DND-41 (cell line): ENCODE results near the gene S100PBP.
A peak's percentile ranks its signal among the peaks of the same experiment; 100 is the strongest.

Experiments used
- ATAC-seq: fragments of 200-7000 bp; cut with Tn5 transposase; 3 replicates; pipeline ENCODE4 v1.9.1; 2021; ENCODE audit warnings: low read depth; ENCODE audit not compliant: insufficient read depth
- DNase-seq: peaks from one replicate; pipeline ENCODE4 v3.0.0-alpha.2; 2020
- H2AFZ ChIP-seq: 2 replicates; pipeline ENCODE4 v1.6.0; 2012; ENCODE audit warnings: low read depth, low read length
- H3K27ac ChIP-seq: 2 replicates; pipeline ENCODE4 v1.5.1; 2012; ENCODE audit warnings: low read length, inconsistent platforms
- H3K27me3 ChIP-seq: fragments of 200-600 bp; sonication (generic); 2 replicates; pipeline ENCODE4 v1.6.0; 2012; ENCODE audit warnings: low read length, mild to moderate bottlenecking, inconsistent platforms; ENCODE audit not compliant: insufficient read depth, poor library complexity
- H3K36me3 ChIP-seq: 2 replicates; pipeline ENCODE4 v1.5.1; 2012; ENCODE audit warnings: low read length, inconsistent platforms; ENCODE audit not compliant: insufficient read depth
- H3K4me1 ChIP-seq: 2 replicates; pipeline ENCODE4 v1.5.1; 2012; ENCODE audit warnings: mild to moderate bottlenecking, low read length; ENCODE audit not compliant: insufficient read depth
- H3K4me2 ChIP-seq: 2 replicates; pipeline ENCODE4 v1.6.0; 2012; ENCODE audit warnings: mild to moderate bottlenecking, moderate library complexity, low read length, inconsistent platforms; ENCODE audit not compliant: insufficient read depth
- H3K4me3 ChIP-seq, 2 experiments: fragments of 200-600 bp in 1 of 2; shearing (Covaris generic) in 1 of 2; 2 replicates each; pipeline ENCODE4 v1.5.1; 2012 to 2016; ENCODE audit warnings: inconsistent platforms in 2 of 2, low read length in 2 of 2, mild to moderate bottlenecking in 2 of 2, low read depth in 1 of 2, moderate library complexity in 1 of 2
- H3K79me2 ChIP-seq: 2 replicates; pipeline ENCODE4 v1.6.0; 2012; ENCODE audit warnings: low read length, inconsistent platforms; ENCODE audit not compliant: insufficient read depth
- H3K9ac ChIP-seq: 2 replicates; pipeline ENCODE4 v1.6.0; 2012; ENCODE audit warnings: low read depth, mild to moderate bottlenecking, inconsistent platforms, low read length, moderate library complexity
- H3K9me3 ChIP-seq: 2 replicates; pipeline ENCODE4 v1.5.1; 2012; ENCODE audit warnings: low read length, moderate library complexity, mild to moderate bottlenecking, inconsistent platforms; ENCODE audit not compliant: insufficient read depth, severe bottlenecking
- H4K20me1 ChIP-seq: 2 replicates; pipeline ENCODE4 v1.6.0; 2012; ENCODE audit warnings: low read length; ENCODE audit not compliant: insufficient read depth
- CTCF ChIP-seq: IDR thresholded peaks from 2 replicates; pipeline ENCODE4 v1.5.1; 2012; ENCODE audit warnings: borderline replicate concordance, low read length, moderate library complexity, mild to moderate bottlenecking; ENCODE audit not compliant: poor library complexity, severe bottlenecking; ENCODE audit errors: extremely low read depth
- EZH2 ChIP-seq: IDR thresholded peaks from 3 replicates; pipeline ENCODE4 v1.6.1; 2012; ENCODE audit warnings: borderline replicate concordance, low read depth, mild to moderate bottlenecking, moderate library complexity, low read length, inconsistent platforms; ENCODE audit not compliant: severe bottlenecking

S100PBP gene

DNA sequence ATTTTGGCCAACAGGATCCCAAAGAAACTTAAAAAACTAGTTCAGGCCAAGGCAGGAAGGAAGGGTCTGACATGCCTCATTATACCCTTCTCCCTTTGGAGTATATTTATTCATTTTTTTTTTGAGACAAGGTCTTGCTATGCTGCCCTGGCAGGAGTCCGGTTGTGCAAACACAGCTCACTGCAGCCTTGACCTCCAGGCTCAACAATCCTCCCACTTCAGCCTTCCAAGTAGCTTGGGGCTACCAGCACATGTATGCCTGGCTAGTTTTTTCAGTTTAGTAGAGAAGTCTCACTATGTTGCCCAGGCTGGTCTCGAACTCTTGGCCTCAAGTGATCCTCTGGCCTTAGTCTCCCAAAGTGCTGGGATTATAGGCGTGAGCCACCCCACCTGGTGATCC, 5.5 kb upstream of the S100PBP start:
- Histone ChIP-seq H3K9ac (no peak overlapping the region), H4K20me1 (peaks cover 63% of the 10 kb centered on the region), H3K79me2 (peaks cover 99% of the 10 kb centered on the region), H3K4me2 (peak overlapping the region; percentile 0; the same call in 1 of the 2 replicates), H3K9me3 (no peaks in the 10 kb centered on the region), H3K36me3 (peaks cover 90% of the 10 kb centered on the region), H2AFZ (no peak overlapping the region), H3K4me3 (no peak overlapping the region), H3K27me3 (no peaks in the 10 kb centered on the region), H3K27ac (no peak overlapping the region), H3K4me1 (peaks cover 43% of the 10 kb centered on the region)
- no peak for ATAC-seq
- TF ChIP-seq EZH2 (no peak), CTCF (no peak)
- DNase-seq: no peak

GRCh38 chr1:32813941-32814739, 3.3 kb upstream of the S100PBP start:
- H3K9me3 ChIP-seq: no peaks in the 10 kb centered on the region
- H3K4me1 ChIP-seq: peaks cover 51% of the 10 kb centered on the region
- no peak overlapping the region for H3K27ac ChIP-seq
- peak overlapping the region in 1 of 2 experiments; percentile 65; a peak in 2 of 4 replicates for H3K4me3 ChIP-seq
- peak overlapping the region; percentile 99; the same call in 1 of the 2 replicates for H3K9ac ChIP-seq
- ATAC-seq: no peak
- peaks cover 55% of the 10 kb centered on the region for H4K20me1 ChIP-seq
- H3K27me3 ChIP-seq: no peaks in the 10 kb centered on the region
- TF ChIP-seq EZH2: no peak
- no peak for TF ChIP-seq CTCF
- no peak overlapping the region for H2AFZ ChIP-seq
- peaks cover 97% of the 10 kb centered on the region for H3K79me2 ChIP-seq
- DNase-seq: no peak
- peaks cover 68% of the 10 kb centered on the region for H3K36me3 ChIP-seq
- peak overlapping the region; percentile 81; the same call in 1 of the 2 replicates for H3K4me2 ChIP-seq

DNA sequence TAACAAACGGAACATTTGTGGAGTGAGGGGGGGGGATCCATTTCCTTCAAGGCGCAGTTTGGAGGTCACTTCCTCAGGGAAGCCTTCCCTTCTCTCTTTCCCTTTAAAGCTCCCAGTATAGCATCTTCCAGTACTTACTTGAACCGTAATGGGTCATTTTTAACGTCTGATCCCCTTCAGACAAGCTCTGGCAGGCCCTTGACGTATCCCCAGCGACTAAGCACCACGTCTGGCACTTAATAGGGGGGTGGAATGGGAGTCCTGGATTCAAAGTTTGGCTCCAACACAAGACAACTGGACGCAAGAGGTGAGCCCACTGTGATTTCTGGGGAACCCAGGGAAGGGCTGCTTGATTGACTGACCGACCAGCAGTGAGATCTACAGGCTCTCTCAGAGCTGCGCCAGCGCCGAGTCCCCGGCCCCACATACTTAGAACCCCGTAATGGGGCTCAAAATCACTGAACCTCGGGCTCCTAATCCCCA, 736 bp upstream of the S100PBP start:
- Histone ChIP-seq H4K20me1 (peaks cover 35% of the 10 kb centered on the region), H3K79me2 (peaks cover 97% of the 10 kb centered on the region), H3K27ac (peak overlapping the region; percentile 88), H3K9me3 (no peaks in the 10 kb centered on the region), H3K9ac (peak overlapping the region; percentile 99), H3K4me3 (peak overlapping the region; percentile 65), H3K36me3 (peaks cover 46% of the 10 kb centered on the region), H3K27me3 (no peaks in the 10 kb centered on the region), H2AFZ (peak overlapping the region; percentile 54), H3K4me1 (peaks cover 57% of the 10 kb centered on the region), H3K4me2 (peak overlapping the region; percentile 81)
- peak; percentile 3 for TF ChIP-seq CTCF
- TF ChIP-seq EZH2: no peak
- DNase-seq (no peak), ATAC-seq (no peak; the same call in 2 of the 3 replicates)
